Measurements from ENCODE around the gene CEP85L. TPM values are rescaled to one million over a fixed set of nuclear protein-coding genes. Genes with fewer than 3 reads are reported as not detected.

CEP85L gene
- total RNA-seq, 3 donors from 2014 or later (not counting 1 experiment from before 2014, with no cell fraction given): 75.0 to 85.2 (median 82.0) TPM

GRCh38 chr6:118565311-118565960 is 86.0 kb downstream of the CEP85L start:
- ATAC-seq: peak; percentile 56 to 73 (median 65)
- H3K27ac ChIP-seq (ENCODE audit: low read length): no peak overlapping the region
- peak; percentile 31 for TF ChIP-seq CTCF (IDR thresholded peaks at IDR 0.05)
- H3K9me3 ChIP-seq (ENCODE audit: control insufficient read depth, insufficient read depth, low read length): no peaks in the 10 kb centered on the region
- Mint-ChIP-seq H3K36me3 (no peaks in the 10 kb centered on the region), H3K4me3 (no peak overlapping the region), H3K9me3 (no peaks in the 10 kb centered on the region), H3K4me1 (peaks cover 8 to 15% of the 10 kb centered on the region in 2 donors), H3K27me3 (ENCODE audit: low read depth in 2 of 2) (no peaks in the 10 kb centered on the region), H3K27ac (peak overlapping the region; percentile 25 to 35)
- intact Hi-C loops (cut with micrococcal nuclease): loop anchor here (1.0 to 10.0 kb wide), 2 partner anchors 211 to 239 kb away; no protein-coding TSS in a partner anchor
- no peaks in the 10 kb centered on the region for H3K27me3 ChIP-seq (ENCODE audit: control insufficient read depth, insufficient read depth, low read length)
- DNase-seq: peak in 1 of 2 donors; percentile 79
- WGBS (ENCODE audit: insufficient coverage): 87% methylated on average over 5 of the region's 5 CpGs
- peaks cover 11% of the 10 kb centered on the region for H3K36me3 ChIP-seq (ENCODE audit: control insufficient read depth, insufficient read depth, low read length)
- no peak overlapping the region for H3K4me3 ChIP-seq (ENCODE audit: low read length)
- no peaks in the 10 kb centered on the region for H3K4me1 ChIP-seq (ENCODE audit: control insufficient read depth, insufficient read depth, low read length)

GRCh38 chr6:118562959-118563358 is 88.4 kb downstream of the CEP85L start:
- DNase-seq: no peak
- no peak for TF ChIP-seq CTCF (IDR thresholded peaks at IDR 0.05)
- intact Hi-C loops (cut with micrococcal nuclease): loop anchor here (10.0 kb wide), 1 partner anchor 242 kb away; no protein-coding TSS in a partner anchor
- no peaks in the 10 kb centered on the region for H3K36me3 Mint-ChIP-seq
- no peaks in the 10 kb centered on the region for H3K9me3 Mint-ChIP-seq
- H3K27ac Mint-ChIP-seq: no peak overlapping the region
- Histone ChIP-seq H3K27ac (ENCODE audit: low read length) (no peak overlapping the region), H3K27me3 (ENCODE audit: control insufficient read depth, insufficient read depth, low read length) (no peaks in the 10 kb centered on the region), H3K36me3 (ENCODE audit: control insufficient read depth, insufficient read depth, low read length) (peaks cover 11% of the 10 kb centered on the region), H3K4me3 (ENCODE audit: low read length) (no peak overlapping the region), H3K4me1 (ENCODE audit: control insufficient read depth, insufficient read depth, low read length) (peaks cover 3% of the 10 kb centered on the region), H3K9me3 (ENCODE audit: control insufficient read depth, insufficient read depth, low read length) (no peaks in the 10 kb centered on the region)
- peaks cover 0 to 3% of the 10 kb centered on the region in 2 donors for H3K27me3 Mint-ChIP-seq (ENCODE audit: low read depth in 2 of 2)
- peaks cover 17 to 20% of the 10 kb centered on the region in 2 donors for H3K4me1 Mint-ChIP-seq
- no peak overlapping the region for H3K4me3 Mint-ChIP-seq
- no peak for ATAC-seq
- WGBS (ENCODE audit: insufficient coverage): 100% methylated on average over 1 of the region's 1 CpG

- no peaks in the 10 kb centered on the region for H3K36me3 Mint-ChIP-seq
- H3K4me3 Mint-ChIP-seq: no peak overlapping the region
- intact Hi-C loops (cut with micrococcal nuclease): loop anchor here (10.0 kb wide), 1 partner anchor 243 kb away; no protein-coding TSS in a partner anchor
- no peaks in the 10 kb centered on the region for H3K9me3 Mint-ChIP-seq
- Histone ChIP-seq H3K27ac (ENCODE audit: low read length) (no peak overlapping the region), H3K27me3 (ENCODE audit: control insufficient read depth, insufficient read depth, low read length) (no peaks in the 10 kb centered on the region), H3K4me3 (ENCODE audit: low read length) (no peak overlapping the region), H3K9me3 (ENCODE audit: control insufficient read depth, insufficient read depth, low read length) (no peaks in the 10 kb centered on the region), H3K36me3 (ENCODE audit: control insufficient read depth, insufficient read depth, low read length) (peaks cover 11% of the 10 kb centered on the region), H3K4me1 (ENCODE audit: control insufficient read depth, insufficient read depth, low read length) (peaks cover 6% of the 10 kb centered on the region)
- ATAC-seq (no peak), DNase-seq (no peak)
- H3K4me1 Mint-ChIP-seq: peaks cover 23% of the 10 kb centered on the region in 2 donors
- peaks cover 0 to 3% of the 10 kb centered on the region in 2 donors for H3K27me3 Mint-ChIP-seq (ENCODE audit: low read depth in 2 of 2)
- no peak for TF ChIP-seq CTCF (IDR thresholded peaks at IDR 0.05)
- 100% methylated on average over 1 of the region's 1 CpG for WGBS (ENCODE audit: insufficient coverage)
- H3K27ac Mint-ChIP-seq: no peak overlapping the region
These were observed 89.1 kb downstream of the CEP85L start for GRCh38 chr6:118562248-118562647.
